ENCODE results near the gene SCT.

Gene SCT

GRCh38 chr11:581342-581741, 45.6 kb downstream of the SCT start:
- no peak for DNase-seq

DNA sequence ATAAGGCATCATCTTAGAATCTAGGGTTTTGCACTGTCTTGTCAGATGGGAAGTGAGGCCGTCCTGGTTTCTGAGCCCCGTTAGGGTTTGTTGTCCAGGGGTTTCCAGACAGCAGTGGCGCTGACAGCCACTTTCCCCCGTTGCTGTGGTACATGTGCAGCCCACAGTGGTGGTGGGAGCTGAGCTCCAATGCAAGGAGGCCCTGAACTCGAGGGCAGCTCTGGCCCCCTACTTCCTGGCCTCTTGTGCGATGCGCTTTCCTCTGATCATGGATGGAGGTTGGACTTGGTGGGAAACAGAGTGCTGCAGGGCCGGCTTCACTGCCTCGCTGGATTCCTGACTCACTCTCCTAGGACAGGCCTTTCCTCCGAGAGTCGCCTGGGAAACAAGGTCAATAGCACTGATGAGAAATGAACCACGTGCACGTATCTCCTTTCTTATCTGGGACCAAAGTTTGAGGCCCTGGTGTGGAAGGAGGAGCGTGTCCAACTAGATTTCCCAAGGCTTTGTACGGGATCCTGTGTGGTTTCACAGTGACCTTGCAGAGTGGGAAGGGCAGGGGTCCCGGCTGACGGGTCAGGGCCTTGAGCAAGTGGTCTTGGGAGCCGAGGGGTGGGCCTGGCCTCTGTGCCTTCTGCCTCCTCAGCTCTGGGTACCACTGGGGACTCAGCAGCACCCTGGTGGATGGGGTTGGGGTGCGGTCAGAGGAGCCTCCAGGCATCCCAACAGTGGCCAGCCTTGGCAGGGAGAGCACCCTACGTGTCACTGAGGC, 47.0 kb downstream of the SCT start:
- no peak for DNase-seq

- DNase-seq, result no peak
Observed at GRCh38 chr11:578276-579035, 48.5 kb downstream of the SCT start.

DNA sequence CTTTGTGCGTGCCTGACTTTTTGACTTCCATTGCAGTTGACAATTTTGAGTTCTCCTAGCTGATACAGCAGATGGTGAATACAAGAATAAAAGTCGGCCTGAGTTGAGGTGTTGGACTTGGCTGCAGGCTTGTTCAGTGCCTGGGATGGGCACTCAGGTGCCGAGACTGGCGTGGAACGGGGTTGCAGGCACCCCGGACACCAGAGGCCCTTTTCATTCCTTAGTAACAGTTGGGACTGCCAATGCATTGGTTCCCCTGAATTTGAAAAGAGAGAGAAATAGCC, 49.4 kb downstream of the SCT start:
- no peak for DNase-seq

- no peak for DNase-seq
Observed at GRCh38 chr11:576811-577610, 50.0 kb downstream of the SCT start.

Measured in NCI-H1105 (cell line).